ENCODE measurements around the gene PMF1.
"Not testable (repeated sequence)": the region's sequence is repeated elsewhere in the genome, so short reads cannot be mapped to it uniquely, and the experiment has no call there.

Gene PMF1, protein sequence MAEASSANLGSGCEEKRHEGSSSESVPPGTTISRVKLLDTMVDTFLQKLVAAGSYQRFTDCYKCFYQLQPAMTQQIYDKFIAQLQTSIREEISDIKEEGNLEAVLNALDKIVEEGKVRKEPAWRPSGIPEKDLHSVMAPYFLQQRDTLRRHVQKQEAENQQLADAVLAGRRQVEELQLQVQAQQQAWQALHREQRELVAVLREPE
- 16.1 to 16.7 reads per million in 2 donors for total RNA-seq

DNA sequence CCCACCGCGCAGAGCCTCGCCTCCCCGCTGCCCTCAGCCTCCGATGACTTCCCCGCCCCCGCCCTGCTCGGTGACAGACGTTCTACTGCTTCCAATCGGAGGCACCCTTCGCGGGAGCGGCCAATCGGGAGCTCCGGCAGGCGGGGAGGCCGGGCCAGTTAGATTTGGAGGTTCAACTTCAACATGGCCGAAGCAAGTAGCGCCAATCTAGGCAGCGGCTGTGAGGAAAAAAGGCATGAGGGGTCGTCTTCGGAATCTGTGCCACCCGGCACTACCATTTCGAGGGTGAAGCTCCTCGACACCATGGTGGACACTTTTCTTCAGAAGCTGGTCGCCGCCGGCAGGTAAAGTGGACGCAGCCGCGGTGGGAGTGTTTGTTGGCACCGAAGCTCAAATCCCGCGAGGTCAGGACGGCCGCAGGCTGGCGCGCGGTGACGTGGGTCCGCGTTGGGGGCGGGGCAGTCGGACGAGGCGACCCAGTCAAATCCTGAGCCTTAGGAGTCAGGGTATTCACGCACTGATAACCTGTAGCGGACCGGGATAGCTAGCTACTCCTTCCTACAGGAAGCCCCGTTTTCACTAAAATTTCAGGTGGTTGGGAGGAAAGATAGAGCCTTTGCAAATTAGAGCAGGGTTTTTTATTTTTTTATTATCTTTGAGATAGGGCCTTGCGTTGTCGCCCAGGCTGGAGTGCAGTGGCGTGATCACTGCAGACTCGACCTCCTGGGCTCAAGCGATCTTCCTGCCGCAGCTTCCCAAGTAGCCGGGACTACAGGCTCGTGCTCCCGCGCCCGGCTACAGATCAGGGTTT, at the start of gene PMF1:
Gene PMF1, plus strand, starts transcription at position 175 of the 811 bp plus-strand sequence. Its CDS starts 9 bp downstream, at position 184.
- peak; percentile 90 for DNase-seq

GRCh38 chr1:156163712-156164111, 49.1 kb upstream of the PMF1 start:
- no peak for DNase-seq

DNA sequence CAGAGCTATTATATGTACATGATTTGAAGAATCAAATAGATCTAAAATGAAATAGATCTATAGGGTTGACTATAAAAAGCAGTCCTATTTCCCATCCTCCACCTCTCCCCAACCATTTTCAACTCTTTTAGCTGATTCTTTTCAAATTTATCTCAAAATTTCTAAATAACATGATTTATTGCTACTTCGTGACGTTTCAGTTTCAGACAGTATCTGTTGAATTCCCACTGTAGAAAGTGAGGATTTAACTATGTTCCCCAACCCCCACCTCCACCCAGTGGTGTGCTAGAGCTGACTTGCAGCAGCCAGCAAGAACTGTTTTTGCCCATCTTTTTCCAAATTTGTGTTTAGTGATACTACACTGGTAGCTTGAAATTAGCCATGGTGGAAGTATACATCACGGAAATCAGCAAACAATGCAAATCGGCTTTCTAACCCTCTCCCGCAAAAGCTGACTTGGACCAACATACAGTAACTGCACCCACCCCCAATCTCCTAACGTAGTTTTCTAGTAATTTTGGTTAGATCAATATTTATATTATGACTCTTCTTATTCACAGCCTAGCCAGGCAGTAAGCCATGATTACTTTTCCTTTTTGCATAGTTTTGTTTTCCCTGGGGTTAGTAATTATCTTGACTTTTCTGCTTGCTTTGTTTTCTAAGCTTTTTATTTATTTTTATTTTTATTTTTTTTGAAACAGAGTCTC, 48.5 kb upstream of the PMF1 start:
- no peak for DNase-seq

DNA sequence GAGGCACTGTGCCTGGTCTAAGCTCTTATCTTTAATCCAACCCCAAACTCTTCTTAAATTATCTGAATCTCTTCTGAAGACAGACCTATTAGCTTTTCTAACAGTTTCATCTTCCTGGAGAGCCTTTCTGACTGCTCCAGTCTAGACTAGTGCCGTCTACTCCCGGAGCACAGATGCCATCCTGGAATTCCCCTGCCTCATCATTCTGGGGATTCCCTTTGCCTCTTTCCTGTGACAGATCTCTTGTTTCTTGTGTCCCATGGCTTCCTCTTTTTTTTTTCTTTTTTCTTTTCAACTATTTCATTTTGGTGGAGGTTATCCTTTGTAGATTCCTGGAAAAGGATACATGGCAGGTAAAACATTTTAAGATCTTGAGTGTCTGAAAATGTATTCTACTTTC, 47.7 kb upstream of the PMF1 start:
- DNase-seq: no peak

- DNase-seq: no peak
Measured at GRCh38 chr1:156167536-156167935, 45.3 kb upstream of the PMF1 start.

DNA sequence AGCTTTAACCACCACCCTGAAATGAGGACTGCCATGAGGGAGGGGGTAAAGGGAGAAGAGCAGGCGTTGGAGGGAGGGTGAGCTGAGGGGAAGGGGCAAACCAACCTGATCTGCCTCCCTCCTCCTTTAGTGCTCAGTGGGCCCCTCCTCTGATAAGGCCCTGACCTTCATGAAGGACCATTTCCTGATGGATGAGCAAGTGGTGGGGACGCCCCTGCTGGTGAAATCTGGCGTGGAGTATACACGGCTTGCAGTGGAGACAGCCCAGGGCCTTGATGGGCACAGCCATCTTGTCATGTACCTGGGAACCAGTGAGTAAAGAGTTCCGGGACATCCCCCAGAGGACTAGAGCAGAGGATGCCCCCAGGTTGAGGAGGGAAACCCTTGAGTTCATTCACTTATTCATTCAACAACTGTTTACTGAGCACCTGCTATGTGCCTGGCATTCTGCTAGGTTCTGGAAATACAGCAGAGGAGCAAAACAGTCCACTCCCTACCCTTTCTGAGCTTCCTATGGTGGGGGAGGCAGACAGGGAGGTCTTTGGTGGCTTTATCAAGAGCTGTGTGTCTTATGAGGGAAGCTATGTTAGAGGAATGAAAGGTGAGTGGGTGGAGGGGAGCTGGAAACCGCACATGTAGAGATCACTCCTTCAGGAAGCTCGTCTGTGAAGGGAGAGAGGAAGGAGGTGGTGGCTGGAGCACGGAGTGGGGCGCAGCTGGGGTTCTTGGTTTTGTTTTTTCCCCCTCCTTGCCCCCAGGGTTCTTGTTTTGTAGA, 39.9 kb upstream of the PMF1 start:
- DNase-seq: no peak

DNA sequence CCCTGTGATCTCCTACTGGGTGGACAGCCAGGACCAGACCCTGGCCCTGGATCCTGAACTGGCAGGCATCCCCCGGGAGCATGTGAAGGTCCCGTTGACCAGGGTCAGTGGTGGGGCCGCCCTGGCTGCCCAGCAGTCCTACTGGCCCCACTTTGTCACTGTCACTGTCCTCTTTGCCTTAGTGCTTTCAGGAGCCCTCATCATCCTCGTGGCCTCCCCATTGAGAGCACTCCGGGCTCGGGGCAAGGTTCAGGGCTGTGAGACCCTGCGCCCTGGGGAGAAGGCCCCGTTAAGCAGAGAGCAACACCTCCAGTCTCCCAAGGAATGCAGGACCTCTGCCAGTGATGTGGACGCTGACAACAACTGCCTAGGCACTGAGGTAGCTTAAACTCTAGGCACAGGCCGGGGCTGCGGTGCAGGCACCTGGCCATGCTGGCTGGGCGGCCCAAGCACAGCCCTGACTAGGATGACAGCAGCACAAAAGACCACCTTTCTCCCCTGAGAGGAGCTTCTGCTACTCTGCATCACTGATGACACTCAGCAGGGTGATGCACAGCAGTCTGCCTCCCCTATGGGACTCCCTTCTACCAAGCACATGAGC, 36.1 kb upstream of the PMF1 start:
- no peak for DNase-seq

DNA sequence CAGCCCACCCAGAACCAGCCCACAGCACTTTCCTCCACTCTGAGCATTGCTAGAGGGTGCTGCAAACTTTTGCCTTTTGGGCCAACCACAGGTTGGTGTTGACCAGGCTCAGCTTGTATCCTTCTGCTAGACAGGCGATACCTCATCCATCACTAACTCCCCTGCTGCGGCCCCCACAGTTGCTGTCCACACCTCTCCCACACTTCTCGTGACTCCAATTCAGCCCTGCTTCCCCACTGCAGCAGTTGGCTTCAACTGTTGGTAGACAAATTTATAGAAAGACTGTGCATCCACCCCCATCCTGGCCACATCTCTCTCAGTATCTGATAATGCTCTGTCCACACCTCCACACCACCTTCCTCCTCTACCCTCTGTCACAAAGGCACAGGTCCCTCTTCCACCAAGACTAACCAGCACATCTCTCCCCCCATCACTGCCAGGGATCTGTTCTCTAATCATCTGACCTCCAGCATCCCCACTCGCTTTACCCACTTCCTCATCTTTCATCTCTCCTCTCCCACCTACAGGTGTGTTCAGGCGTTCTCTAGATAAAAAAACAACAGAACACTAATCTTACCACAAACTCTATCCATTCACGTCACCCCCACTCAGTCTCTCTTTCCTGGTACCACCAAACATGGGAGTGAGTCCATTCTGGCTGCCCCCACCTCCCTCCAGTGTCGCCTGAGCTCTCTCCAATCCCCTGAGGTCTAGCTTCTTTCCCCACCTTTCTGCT, 34.7 kb upstream of the PMF1 start:
- DNase-seq: no peak

DNA sequence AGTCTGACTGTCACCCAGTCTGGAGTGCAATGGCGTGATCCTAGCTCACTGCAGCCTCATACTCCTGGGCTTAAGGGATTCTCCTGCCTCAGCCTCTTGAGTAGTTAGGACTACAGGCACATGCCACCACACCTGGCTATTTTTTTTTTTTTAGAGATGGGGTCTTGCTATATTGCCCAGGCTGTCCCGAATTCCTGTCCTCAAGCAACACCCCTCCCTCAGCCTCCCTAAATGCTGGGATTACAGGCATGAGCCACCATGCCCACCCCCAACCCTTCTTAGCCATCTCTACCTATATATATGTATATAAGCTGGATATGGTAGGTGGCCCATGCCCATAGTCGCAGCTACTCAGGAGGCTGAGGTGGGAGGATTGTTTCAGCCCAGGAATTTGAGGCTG, 32.3 kb upstream of the PMF1 start:
- no peak for DNase-seq

DNA sequence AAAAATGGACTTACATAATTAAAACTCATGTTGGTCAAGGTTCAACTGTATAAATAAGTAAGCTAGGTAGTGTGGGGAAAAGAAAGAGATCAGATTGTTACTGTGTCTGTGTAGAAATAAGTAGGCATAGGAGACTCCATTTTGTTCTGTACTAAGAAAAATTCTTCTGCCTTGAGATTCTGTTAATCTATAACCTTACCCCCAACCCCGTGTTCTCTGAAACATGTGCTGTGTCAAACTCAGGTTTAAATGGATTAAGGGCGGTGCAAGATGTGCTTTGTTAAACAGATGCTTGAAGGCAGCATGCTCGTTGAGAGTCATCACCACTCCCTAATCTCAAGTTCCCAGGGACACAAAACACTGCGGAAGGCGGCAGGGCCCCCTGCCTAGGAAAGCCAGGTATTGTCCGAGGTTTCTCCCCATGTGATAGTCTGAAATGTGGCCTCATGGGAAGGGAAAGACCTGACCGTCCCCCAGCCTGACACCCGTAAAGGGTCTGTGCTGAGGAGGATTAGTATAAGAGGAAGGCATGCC, 31.3 kb upstream of the PMF1 start:
- not testable (repeated sequence) for DNase-seq

DNA sequence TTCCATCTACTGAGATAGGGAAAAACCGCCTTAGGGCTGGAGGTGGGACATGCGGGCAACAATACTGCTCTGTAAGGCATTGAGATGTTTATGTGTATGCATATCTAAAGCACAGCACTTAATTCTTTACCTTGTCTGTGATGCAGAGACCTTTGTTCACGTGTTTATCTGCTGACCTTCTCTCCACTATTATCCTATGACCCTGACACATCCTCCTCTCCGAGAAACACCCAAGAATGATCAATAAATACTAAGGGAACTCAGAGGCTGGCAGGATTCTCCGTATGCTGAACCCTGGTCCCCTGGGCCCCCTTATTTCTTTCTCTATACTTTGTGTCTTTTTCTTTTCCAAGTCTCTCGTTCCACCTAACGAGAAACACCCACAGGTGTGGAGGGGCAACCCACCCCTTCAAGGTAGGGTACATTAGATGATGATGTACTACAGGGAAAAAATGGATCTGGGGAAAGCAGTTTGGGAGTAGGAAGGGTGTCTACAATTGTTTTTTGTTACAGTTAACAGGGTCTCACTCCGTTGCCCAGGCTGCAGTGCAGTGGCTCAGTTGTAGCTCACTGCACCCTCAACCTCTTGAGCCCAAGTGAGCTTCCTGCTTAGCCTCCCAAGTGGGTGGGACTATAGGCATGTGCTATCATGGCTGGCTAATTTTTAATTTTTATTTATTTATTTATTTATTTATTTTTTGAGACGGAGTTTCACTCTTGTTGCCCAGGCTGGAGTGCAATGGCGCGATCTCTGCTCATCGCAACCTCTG, 30.6 kb upstream of the PMF1 start:
- DNase-seq: not testable (repeated sequence)

DNA sequence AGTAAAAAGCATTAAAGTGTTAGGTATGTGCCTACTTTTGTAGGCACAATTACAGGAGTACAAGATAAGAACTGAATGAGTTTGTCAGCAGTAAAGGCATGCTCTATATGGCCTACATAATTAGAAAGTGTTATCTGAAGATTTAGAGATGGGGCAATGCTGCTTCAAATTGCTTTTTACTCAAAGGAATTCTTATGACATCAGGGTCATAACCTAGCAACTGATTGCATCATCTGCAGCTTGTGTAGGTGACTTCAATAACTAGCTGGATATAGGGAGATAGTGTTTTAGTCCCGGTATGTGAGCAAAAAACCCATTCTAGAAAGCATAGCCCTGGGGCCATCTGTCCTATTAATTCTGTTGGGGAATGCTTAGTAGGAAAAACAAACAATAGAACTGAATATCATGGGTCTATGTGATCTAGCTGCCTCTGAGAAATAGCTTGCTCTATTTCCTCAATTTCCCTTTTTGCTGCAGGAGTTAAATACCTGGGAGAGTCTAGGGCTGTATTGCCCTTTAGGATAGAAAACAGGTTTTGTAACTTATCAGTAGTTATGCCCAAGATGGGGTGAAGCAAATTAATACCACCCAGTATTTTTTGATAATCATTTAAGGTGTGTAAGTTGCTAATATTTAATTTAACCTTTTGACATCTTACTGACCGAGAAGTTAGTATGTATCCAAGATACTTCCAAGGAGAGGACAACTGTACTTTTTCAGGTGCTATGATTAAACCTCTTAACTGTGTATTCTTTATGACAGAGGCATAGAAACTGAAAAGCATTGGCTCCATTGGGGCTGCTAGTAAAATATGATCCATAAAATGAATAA, 26.2 kb upstream of the PMF1 start:
- DNase-seq: not testable (repeated sequence)

- not testable (repeated sequence) for DNase-seq
Measured at GRCh38 chr1:156190265-156190664, 22.5 kb upstream of the PMF1 start.

DNA sequence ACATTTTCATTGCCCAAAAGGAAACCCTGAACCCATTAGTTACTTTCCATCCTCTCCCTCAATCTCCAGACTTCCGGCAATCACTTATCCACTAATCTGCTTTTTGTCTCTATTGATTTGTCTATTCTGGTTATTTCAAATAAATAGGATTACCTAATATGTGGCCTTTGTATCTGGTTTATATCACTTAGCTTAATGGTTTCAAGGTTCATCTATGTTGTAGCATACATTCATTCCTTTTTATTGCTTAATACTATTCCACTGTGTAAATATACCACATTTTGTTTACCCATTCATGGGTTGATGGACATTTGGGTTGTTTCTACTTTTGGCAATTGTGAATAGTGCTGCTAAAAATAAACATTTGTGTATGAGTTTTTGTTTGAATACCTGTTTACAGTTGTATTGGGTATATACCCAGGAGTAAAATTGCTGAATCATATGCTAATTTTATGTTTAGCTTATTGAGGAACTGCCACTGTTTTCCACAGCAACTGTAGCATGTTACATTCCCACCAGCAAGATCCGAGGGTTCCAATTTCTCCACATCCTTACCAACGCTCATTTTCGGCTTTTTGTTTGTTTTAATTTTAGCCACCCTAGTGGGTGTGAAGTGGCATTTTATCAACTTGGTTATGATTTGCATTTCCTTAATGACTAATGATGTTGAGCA, 21.4 kb upstream of the PMF1 start:
- no peak for DNase-seq

- DNase-seq: no peak
Measured at GRCh38 chr1:156193208-156193487, 19.7 kb upstream of the PMF1 start.

DNA sequence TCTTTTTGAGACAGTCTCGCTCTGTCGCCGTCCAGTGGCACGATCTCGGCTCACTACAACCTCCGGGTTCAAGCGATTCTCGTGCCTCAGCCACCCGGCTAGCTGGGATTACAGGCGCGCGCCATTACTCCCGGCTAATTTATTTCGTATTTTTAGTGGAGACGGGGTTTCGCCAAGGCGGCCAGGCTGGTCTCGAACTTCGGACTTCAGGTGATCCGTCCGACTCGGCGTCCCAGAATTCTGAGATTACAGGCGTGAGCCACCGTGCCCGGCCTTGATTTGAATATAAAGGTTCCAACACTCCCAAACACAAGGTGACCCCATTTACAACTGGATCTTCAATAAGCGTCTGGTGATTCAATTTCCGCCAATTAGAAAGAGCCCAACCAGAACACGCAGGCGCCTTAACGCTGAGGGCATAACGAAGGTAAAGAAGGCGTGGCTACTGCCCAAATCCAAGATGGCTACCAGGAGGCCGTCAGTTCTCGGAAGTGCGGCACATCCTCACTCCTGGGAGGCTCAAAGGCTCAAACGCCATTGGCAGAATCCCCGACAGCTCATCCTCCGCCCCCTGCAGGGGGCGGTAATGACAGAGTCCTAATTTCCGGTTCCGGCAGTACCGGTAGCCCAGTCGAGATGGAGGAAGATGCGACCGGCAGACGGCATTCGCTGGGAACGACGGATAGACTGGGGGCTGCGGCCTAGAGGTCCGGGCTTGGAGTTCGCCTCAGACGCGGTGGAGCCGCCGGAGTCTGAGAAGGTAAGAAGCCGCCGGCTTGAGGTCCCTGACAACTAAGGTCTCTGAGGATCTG, 19.1 kb upstream of the PMF1 start, which contains the start of gene SLC25A44:
Gene SLC25A44, plus strand, starts transcription at position 617 of the 812 bp plus-strand sequence. CDS start 5,744 bp downstream, outside the sequence.
- peak; percentile 49 for DNase-seq

- DNase-seq: no peak
Measured at GRCh38 chr1:156194300-156194652, 18.5 kb upstream of the PMF1 start.

- DNase-seq: no peak
Measured at GRCh38 chr1:156195853-156196252, 17.0 kb upstream of the PMF1 start.

Measured in activated gamma-delta T cell (primary cell).